GM10266 (cell line): ENCODE data around the gene ADAMTS17.

Source experiments
- DNase-seq: peaks from one replicate; pipeline ENCODE4 v3.0.0; 2012; ENCODE audit errors: extremely low spot score
- CTCF ChIP-seq: IDR thresholded peaks from 2 replicates; pipeline ENCODE4 v1.5.1; 2012; ENCODE audit warnings: mild to moderate bottlenecking, low read depth; ENCODE audit not compliant: control insufficient read depth, insufficient read depth; ENCODE audit errors: missing control alignments

The ADAMTS17 gene

GRCh38 chr15:100205549-100206295, 136.1 kb downstream of the ADAMTS17 start:
- no peak for DNase-seq
- TF ChIP-seq CTCF = no peak

- TF ChIP-seq CTCF = no peak
- DNase-seq = no peak
These were observed 137.0 kb downstream of the ADAMTS17 start for GRCh38 chr15:100204771-100205170.

GRCh38 chr15:100204211-100204610, 137.6 kb downstream of the ADAMTS17 start:
- TF ChIP-seq CTCF = no peak

GRCh38 chr15:100202309-100202960, 139.3 kb downstream of the ADAMTS17 start:
- no peak for TF ChIP-seq CTCF
- no peak for DNase-seq

More at GRCh38 chr15:100204211-100204610, 137.6 kb downstream of the ADAMTS17 start:
- DNase-seq = no peak

GRCh38 chr15:100201376-100202280, 140.1 kb downstream of the ADAMTS17 start:
- no peak for DNase-seq
- no peak for TF ChIP-seq CTCF

- TF ChIP-seq CTCF = no peak
- DNase-seq = no peak
These were observed 141.4 kb downstream of the ADAMTS17 start for GRCh38 chr15:100200287-100200880.
